Mammary epithelial cell (primary cell): ENCODE data around the gene RPS10.

Experiments
- EZH2 ChIP-seq: IDR thresholded peaks from 2 replicates; pipeline ENCODE4 v1.6.1; 2012; ENCODE audit warnings: low read length, inconsistent platforms, borderline replicate concordance
- TF ChIP-seq, protein P1 (sequence below), 2 donors: IDR thresholded peaks in 1 of 2; conservative IDR thresholded peaks in 1 of 2; 2 replicates each; pipeline ENCODE4 v1.5.1; 2011 to 2012; ENCODE audit warnings: inconsistent platforms in 2 of 2, low read length in 2 of 2, mild to moderate bottlenecking in 2 of 2, control low read depth in 1 of 2, low read depth in 1 of 2; ENCODE audit not compliant: insufficient read depth in 1 of 2; ENCODE audit errors: extremely low read depth in 1 of 2

DNA sequence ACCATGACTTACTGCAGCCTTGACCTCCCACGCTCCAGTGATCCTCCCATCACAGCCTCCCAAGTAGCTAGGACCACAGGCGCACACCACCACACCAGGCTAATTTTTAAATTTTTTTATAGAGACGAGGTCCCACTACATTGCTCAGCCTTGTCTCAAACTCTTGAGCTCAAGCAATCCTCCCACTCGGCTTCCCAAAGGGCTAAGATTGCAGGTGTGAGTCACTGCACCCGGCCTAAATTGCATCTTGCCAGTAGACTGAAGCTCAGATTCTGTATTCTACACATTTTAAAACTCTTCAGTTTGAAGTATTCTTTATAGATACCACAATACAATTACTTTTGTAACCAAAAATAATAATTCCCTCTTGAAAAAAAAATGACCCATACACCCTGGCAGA lies 44.8 kb downstream of the RPS10 start:
- TF ChIP-seq, protein P1, sequence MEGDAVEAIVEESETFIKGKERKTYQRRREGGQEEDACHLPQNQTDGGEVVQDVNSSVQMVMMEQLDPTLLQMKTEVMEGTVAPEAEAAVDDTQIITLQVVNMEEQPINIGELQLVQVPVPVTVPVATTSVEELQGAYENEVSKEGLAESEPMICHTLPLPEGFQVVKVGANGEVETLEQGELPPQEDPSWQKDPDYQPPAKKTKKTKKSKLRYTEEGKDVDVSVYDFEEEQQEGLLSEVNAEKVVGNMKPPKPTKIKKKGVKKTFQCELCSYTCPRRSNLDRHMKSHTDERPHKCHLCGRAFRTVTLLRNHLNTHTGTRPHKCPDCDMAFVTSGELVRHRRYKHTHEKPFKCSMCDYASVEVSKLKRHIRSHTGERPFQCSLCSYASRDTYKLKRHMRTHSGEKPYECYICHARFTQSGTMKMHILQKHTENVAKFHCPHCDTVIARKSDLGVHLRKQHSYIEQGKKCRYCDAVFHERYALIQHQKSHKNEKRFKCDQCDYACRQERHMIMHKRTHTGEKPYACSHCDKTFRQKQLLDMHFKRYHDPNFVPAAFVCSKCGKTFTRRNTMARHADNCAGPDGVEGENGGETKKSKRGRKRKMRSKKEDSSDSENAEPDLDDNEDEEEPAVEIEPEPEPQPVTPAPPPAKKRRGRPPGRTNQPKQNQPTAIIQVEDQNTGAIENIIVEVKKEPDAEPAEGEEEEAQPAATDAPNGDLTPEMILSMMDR (conservative IDR thresholded peaks at IDR 0.05 in 1 of 2, IDR thresholded peaks at IDR 0.05 in 1 of 2; ENCODE audit: extremely low read depth in 1 of 2, insufficient read depth in 1 of 2, low read depth in 1 of 2, low read length in 2 of 2), result no peak
- no peak for TF ChIP-seq EZH2
